Left colon (tissue), 2 donors: ENCODE results near the gene MTHFD1. TPM values are rescaled to one million over a fixed set of nuclear protein-coding genes. Genes with fewer than 3 reads are reported as not detected.

ENCODE experiments used
- ATAC-seq: fragments of 200-7000 bp; cut with Tn5 transposase; one replicate; pipeline ENCODE4 v1.9.1; 2020; ENCODE audit warnings: mild to moderate bottlenecking, moderate library complexity
- DNase-seq, 2 donors: peaks; one replicate each; pipeline ENCODE4 v3.0.0-alpha.2; 2020
- intact Hi-C, 2 donors: fragments of 100-400 bp; cut with DNase I in 1 of 2; cut with micrococcal nuclease in 1 of 2; formaldehyde crosslinking; loops; one replicate each; pipeline versions ENCODE4 v1.11.2 to v1.14.0; 2022; cut with DNase I, micrococcal nuclease
- total RNA-seq, 2 donors: library from RNA; stranded (reverse); fragmentation: NEBNext Ultra II Directional; extraction: Animal tissue kit (Norgen Biotek cat#: 25700); gene quantifications; one replicate each; pipeline ENCODE4 v1.2.1, GENCODE V29; 2021
- donor health status: DM: no; HTN: no; CAD: no.
- donor health status: DM: yes; HTN: yes; CAD: no.

MTHFD1 gene
- total RNA-seq, 2 donors from 2014 or later, result 31.2 to 53.3 TPM

GRCh38 chr14:64400829-64401459, 12.8 kb downstream of the MTHFD1 start:
- DNase-seq (no peak), ATAC-seq (no peak)
- intact Hi-C loops, result no loop called here

GRCh38 chr14:64401949-64402348, 13.8 kb downstream of the MTHFD1 start:
- no peak for DNase-seq
- intact Hi-C loops, result no loop called here
- no peak for ATAC-seq

- DNase-seq, result no peak
- intact Hi-C loops, result no loop called here
- no peak for ATAC-seq
These were observed 17.1 kb downstream of the MTHFD1 start for GRCh38 chr14:64405295-64405694.

GRCh38 chr14:64407329-64407728, 19.2 kb downstream of the MTHFD1 start:
- no peak for ATAC-seq
- intact Hi-C loops, result no loop called here
- DNase-seq, result no peak

- DNase-seq (no peak), ATAC-seq (no peak)
- intact Hi-C loops, result no loop called here
These were observed 21.2 kb downstream of the MTHFD1 start for GRCh38 chr14:64409126-64409920.

GRCh38 chr14:64410084-64410774, 22.1 kb downstream of the MTHFD1 start:
- intact Hi-C loops, result no loop called here
- no peak for DNase-seq
- peak; percentile 57 for ATAC-seq

GRCh38 chr14:64411001-64411400, 22.8 kb downstream of the MTHFD1 start:
- intact Hi-C loops, result no loop called here
- ATAC-seq (no peak), DNase-seq (no peak)

GRCh38 chr14:64412237-64412636, 24.1 kb downstream of the MTHFD1 start:
- DNase-seq (no peak), ATAC-seq (no peak)
- intact Hi-C loops, result no loop called here

GRCh38 chr14:64416348-64416932, 28.3 kb downstream of the MTHFD1 start:
- ATAC-seq, result no peak
- no peak for DNase-seq
- intact Hi-C loops, result no loop called here

GRCh38 chr14:64417055-64417770, 29.1 kb downstream of the MTHFD1 start:
- no peak for ATAC-seq
- no peak for DNase-seq
- intact Hi-C loops, result no loop called here

- ATAC-seq (no peak), DNase-seq (no peak)
- intact Hi-C loops, result no loop called here
These were observed 29.6 kb downstream of the MTHFD1 start for GRCh38 chr14:64417771-64418125.

- ATAC-seq (no peak), DNase-seq (no peak)
- intact Hi-C loops, result no loop called here
These were observed 30.9 kb downstream of the MTHFD1 start for GRCh38 chr14:64419003-64419402.

- ATAC-seq (no peak), DNase-seq (no peak)
- intact Hi-C loops, result no loop called here
These were observed 33.0 kb downstream of the MTHFD1 start for GRCh38 chr14:64421166-64421565.

- intact Hi-C loops, result no loop called here
- ATAC-seq, result no peak
These were observed 33.9 kb downstream of the MTHFD1 start for GRCh38 chr14:64422005-64422404.

GRCh38 chr14:64422756-64423155, 34.6 kb downstream of the MTHFD1 start:
- no peak for ATAC-seq
- intact Hi-C loops, result no loop called here
- no peak for DNase-seq

More at GRCh38 chr14:64422005-64422404, 33.9 kb downstream of the MTHFD1 start:
- DNase-seq, result no peak

- ATAC-seq (no peak), DNase-seq (no peak)
- intact Hi-C loops, result no loop called here
These were observed 35.8 kb downstream of the MTHFD1 start for GRCh38 chr14:64423987-64424386.

GRCh38 chr14:64434528-64434927, 46.4 kb downstream of the MTHFD1 start:
- intact Hi-C loops, result no loop called here

GRCh38 chr14:64438181-64438841, 50.2 kb downstream of the MTHFD1 start:
- intact Hi-C loops, result no loop called here
- DNase-seq (no peak), ATAC-seq (peak; percentile 97)

More at GRCh38 chr14:64434528-64434927, 46.4 kb downstream of the MTHFD1 start:
- no peak for DNase-seq
- no peak for ATAC-seq

- ATAC-seq, result no peak
- intact Hi-C loops, result no loop called here
- DNase-seq, result no peak
These were observed 51.0 kb downstream of the MTHFD1 start for GRCh38 chr14:64439141-64439540.
